Fibroblast of lung (primary cell): ENCODE results near the gene ZNF283. TPM values are rescaled to one million over a fixed set of nuclear protein-coding genes. Genes with fewer than 3 reads are reported as not detected.

Source experiments
- DNase-seq, 2 donors: peaks; one replicate each; pipeline versions ENCODE4 v3.0.0 to v3.0.0-alpha.2; 2010; ENCODE audit warnings: low read depth in 2 of 2
- H2AFZ ChIP-seq: 2 replicates; pipeline ENCODE4 v1.5.1; 2012; ENCODE audit warnings: low read length, control low read depth, inconsistent platforms
- H3K27ac ChIP-seq: 2 replicates; pipeline ENCODE4 v1.5.1; 2011; ENCODE audit warnings: low read length, control low read depth; ENCODE audit not compliant: insufficient read depth
- H3K27me3 ChIP-seq: 2 replicates; pipeline ENCODE4 v1.5.1; 2011; ENCODE audit warnings: mild to moderate bottlenecking, low read length; ENCODE audit not compliant: control insufficient read depth, insufficient read depth
- H3K36me3 ChIP-seq: 2 replicates; pipeline ENCODE4 v1.5.1; 2011; ENCODE audit warnings: low read length; ENCODE audit not compliant: control insufficient read depth, insufficient read depth
- H3K4me1 ChIP-seq: 2 replicates; pipeline ENCODE4 v1.5.1; 2011; ENCODE audit warnings: low read length; ENCODE audit not compliant: control insufficient read depth, insufficient read depth; ENCODE audit errors: extremely low read depth
- H3K4me2 ChIP-seq: 2 replicates; pipeline ENCODE4 v1.5.1; 2011; ENCODE audit warnings: low read length, control low read depth; ENCODE audit not compliant: insufficient read depth; ENCODE audit errors: extremely low read depth
- H3K4me3 ChIP-seq, 4 experiments: fragments of 200-600 bp in 1 of 4; sonication (generic) in 1 of 4; replicated peaks in 1 of 4; 2 replicates each; pipeline ENCODE4 v1.5.1; 2011 to 2016; ENCODE audit warnings: low read length in 4 of 4, low read depth in 3 of 4, mild to moderate bottlenecking in 3 of 4, control low read depth in 2 of 4, inconsistent platforms in 1 of 4, mixed read lengths in 1 of 4; ENCODE audit not compliant: insufficient read depth in 1 of 4; ENCODE audit errors: control extremely low read depth in 1 of 4
- H3K79me2 ChIP-seq: 2 replicates; pipeline ENCODE4 v1.5.1; 2012; ENCODE audit warnings: mild to moderate bottlenecking, low read length, inconsistent platforms; ENCODE audit not compliant: control insufficient read depth, insufficient read depth
- H3K9ac ChIP-seq: 2 replicates; pipeline ENCODE4 v1.5.1; 2011; ENCODE audit warnings: mild to moderate bottlenecking, low read length, control low read depth; ENCODE audit not compliant: insufficient read depth
- H3K9me3 ChIP-seq: 2 replicates; pipeline ENCODE4 v1.5.1; 2012; ENCODE audit warnings: low read depth, low read length; ENCODE audit not compliant: control insufficient read depth, insufficient read depth
- H4K20me1 ChIP-seq: 2 replicates; pipeline ENCODE4 v1.5.1; 2011; ENCODE audit warnings: low read length; ENCODE audit not compliant: control insufficient read depth, insufficient read depth; ENCODE audit errors: extremely low read depth
- EZH2 ChIP-seq: IDR thresholded peaks from 2 replicates; pipeline ENCODE4 v1.5.1; 2012; ENCODE audit warnings: low read length, control low read depth, mild to moderate bottlenecking; ENCODE audit errors: missing control alignments
- polyA plus RNA-seq, 2 donors: library from polyadenylated mRNA; depleted of rRNA in 1 of 2; stranded (reverse) in 1 of 2; unstranded in 1 of 2; fragments of >200 nt; gene quantifications; 2 replicates each; pipeline ENCODE4 v1.2.1, GENCODE V29; 2011 to 2012; ENCODE audit warnings: missing spikeins in 1 of 2
- total RNA-seq: library from RNA; depleted of rRNA; stranded (reverse); fragments of >200 nt; gene quantifications from 2 replicates; pipeline ENCODE4 v1.2.1, GENCODE V29; 2014
- TF ChIP-seq, protein P1 (sequence below), 2 donors: IDR thresholded peaks in 1 of 2; conservative IDR thresholded peaks in 1 of 2; 1 replicate in 1 of 2; 2 replicates in 1 of 2; pipeline ENCODE4 v1.5.1; 2011 to 2012; ENCODE audit warnings: low read length in 2 of 2, control low read depth in 1 of 2, inconsistent platforms in 1 of 2, low read depth in 1 of 2, mild to moderate bottlenecking in 1 of 2

Gene ZNF283
- total and polyA plus RNA-seq, 2 donors (not counting 1 experiment from before 2014, with no cell fraction given), result 5.8 to 15.2 TPM

DNA sequence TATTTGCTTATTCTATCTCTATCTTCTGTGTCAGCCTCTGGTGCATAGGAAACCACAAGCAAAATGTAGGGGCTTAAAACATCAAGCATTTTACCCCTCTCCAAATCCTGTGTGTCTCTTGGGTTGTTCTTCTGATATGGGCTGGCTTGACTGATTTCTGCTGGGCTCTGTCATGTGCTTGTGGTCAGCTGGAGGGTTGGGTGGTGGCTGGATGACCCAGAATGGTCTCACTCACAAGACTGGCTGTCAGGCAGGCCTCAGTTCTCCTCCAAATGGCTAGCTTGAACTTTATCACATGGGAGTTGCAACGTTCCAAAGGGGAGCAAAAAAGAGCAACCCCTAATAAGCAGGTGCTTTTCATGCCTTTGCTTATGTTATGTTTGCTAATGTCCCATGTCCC lies 15.3 kb upstream of the ZNF283 start:
- no peak overlapping the region for H2AFZ ChIP-seq
- no peaks in the 10 kb centered on the region for H3K79me2 ChIP-seq
- TF ChIP-seq, protein P1, sequence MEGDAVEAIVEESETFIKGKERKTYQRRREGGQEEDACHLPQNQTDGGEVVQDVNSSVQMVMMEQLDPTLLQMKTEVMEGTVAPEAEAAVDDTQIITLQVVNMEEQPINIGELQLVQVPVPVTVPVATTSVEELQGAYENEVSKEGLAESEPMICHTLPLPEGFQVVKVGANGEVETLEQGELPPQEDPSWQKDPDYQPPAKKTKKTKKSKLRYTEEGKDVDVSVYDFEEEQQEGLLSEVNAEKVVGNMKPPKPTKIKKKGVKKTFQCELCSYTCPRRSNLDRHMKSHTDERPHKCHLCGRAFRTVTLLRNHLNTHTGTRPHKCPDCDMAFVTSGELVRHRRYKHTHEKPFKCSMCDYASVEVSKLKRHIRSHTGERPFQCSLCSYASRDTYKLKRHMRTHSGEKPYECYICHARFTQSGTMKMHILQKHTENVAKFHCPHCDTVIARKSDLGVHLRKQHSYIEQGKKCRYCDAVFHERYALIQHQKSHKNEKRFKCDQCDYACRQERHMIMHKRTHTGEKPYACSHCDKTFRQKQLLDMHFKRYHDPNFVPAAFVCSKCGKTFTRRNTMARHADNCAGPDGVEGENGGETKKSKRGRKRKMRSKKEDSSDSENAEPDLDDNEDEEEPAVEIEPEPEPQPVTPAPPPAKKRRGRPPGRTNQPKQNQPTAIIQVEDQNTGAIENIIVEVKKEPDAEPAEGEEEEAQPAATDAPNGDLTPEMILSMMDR (conservative IDR thresholded peaks at IDR 0.05 in 1 of 2, IDR thresholded peaks at IDR 0.05 in 1 of 2; ENCODE audit: low read depth in 1 of 2, low read length in 2 of 2), result no peak
- no peak for TF ChIP-seq EZH2
- H4K20me1 ChIP-seq, result no peaks in the 10 kb centered on the region
- no peaks in the 10 kb centered on the region for H3K9me3 ChIP-seq
- H3K27ac ChIP-seq, result no peak overlapping the region
- no peak for DNase-seq
- no peak overlapping the region for H3K4me3 ChIP-seq
- no peaks in the 10 kb centered on the region for H3K4me1 ChIP-seq
- H3K36me3 ChIP-seq, result no peaks in the 10 kb centered on the region
- no peak overlapping the region for H3K9ac ChIP-seq
- H3K27me3 ChIP-seq, result no peaks in the 10 kb centered on the region
- H3K4me2 ChIP-seq, result no peak overlapping the region

DNA sequence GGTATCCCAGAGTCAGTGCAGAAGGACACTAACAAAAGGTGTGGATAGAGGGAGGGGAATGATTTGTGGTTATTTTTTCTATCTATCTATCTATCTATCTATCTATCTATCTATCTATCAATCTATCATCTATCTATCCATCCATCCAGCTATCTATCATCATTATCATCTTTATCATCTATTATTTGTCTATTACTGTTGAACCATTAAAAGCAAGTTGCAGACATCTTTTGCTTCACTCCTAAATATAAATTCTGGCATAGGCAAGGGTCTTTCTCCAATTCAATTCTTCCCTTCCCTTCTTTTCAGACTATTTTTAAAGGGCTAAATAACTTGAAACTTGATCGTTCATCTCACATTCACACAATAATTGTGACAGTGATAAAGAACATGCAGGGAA lies 14.9 kb upstream of the ZNF283 start:
- DNase-seq, result no peak
- no peak overlapping the region for H2AFZ ChIP-seq
- no peaks in the 10 kb centered on the region for H3K36me3 ChIP-seq
- H3K4me2 ChIP-seq, result no peak overlapping the region
- H3K79me2 ChIP-seq, result no peaks in the 10 kb centered on the region
- H4K20me1 ChIP-seq, result no peaks in the 10 kb centered on the region
- no peaks in the 10 kb centered on the region for H3K27me3 ChIP-seq
- H3K9me3 ChIP-seq, result no peaks in the 10 kb centered on the region
- no peak for TF ChIP-seq EZH2
- TF ChIP-seq, protein P1 (conservative IDR thresholded peaks at IDR 0.05 in 1 of 2, IDR thresholded peaks at IDR 0.05 in 1 of 2; ENCODE audit: low read depth in 1 of 2, low read length in 2 of 2), result no peak
- no peaks in the 10 kb centered on the region for H3K4me1 ChIP-seq
- H3K9ac ChIP-seq, result no peak overlapping the region
- H3K27ac ChIP-seq, result no peak overlapping the region
- no peak overlapping the region for H3K4me3 ChIP-seq

DNA sequence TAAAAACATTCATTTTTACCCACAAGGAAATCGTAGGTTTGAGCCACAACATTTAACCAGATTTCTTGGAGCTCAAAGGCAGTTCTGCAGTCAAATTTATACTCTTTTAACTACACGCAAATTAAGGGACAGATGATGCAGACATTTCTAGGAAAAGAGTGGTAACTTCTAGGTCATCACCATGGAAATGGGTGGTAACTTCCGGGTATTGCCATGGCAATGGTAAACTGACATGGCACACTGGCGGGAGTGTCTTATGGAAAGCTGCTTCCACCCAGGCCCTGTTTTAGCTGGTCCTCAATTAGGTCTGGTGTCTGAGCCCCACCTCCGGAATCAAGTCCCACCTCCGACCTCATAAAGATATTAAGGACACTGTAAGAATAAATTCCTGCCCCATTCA lies 14.4 kb upstream of the ZNF283 start:
- no peak overlapping the region for H2AFZ ChIP-seq
- TF ChIP-seq EZH2, result no peak
- TF ChIP-seq, protein P1 (conservative IDR thresholded peaks at IDR 0.05 in 1 of 2, IDR thresholded peaks at IDR 0.05 in 1 of 2; ENCODE audit: low read depth in 1 of 2, low read length in 2 of 2), result no peak
- no peaks in the 10 kb centered on the region for H3K27me3 ChIP-seq
- no peaks in the 10 kb centered on the region for H3K9me3 ChIP-seq
- H3K9ac ChIP-seq, result no peak overlapping the region
- H3K4me1 ChIP-seq, result no peaks in the 10 kb centered on the region
- no peak overlapping the region for H3K27ac ChIP-seq
- no peaks in the 10 kb centered on the region for H3K36me3 ChIP-seq
- no peak overlapping the region for H3K4me2 ChIP-seq
- no peaks in the 10 kb centered on the region for H4K20me1 ChIP-seq
- no peaks in the 10 kb centered on the region for H3K79me2 ChIP-seq
- DNase-seq, result no peak
- no peak overlapping the region for H3K4me3 ChIP-seq
